WERI-Rb-1 (cell line): Measurements from ENCODE around the gene ZNF683.
A peak's percentile ranks its signal among the peaks of the same experiment; 100 is the strongest.

Experiments
- DNase-seq: peaks from one replicate; pipeline ENCODE4 v3.0.0-alpha.2; 2020
- H3K27ac ChIP-seq: fragments of 250-450 bp; sonication (Bioruptor Pico); 2 replicates; pipeline ENCODE4 v1.5.1; 2020; ENCODE audit warnings: mild to moderate bottlenecking, moderate library complexity
- H3K27me3 ChIP-seq: fragments of 250-450 bp; sonication (Bioruptor Pico); 2 replicates; pipeline ENCODE4 v1.5.1; 2021; ENCODE audit warnings: mild to moderate bottlenecking, low read depth, moderate library complexity; ENCODE audit not compliant: insufficient read depth, severe bottlenecking
- H3K36me3 ChIP-seq: fragments of 250-450 bp; sonication (Bioruptor Pico); 2 replicates; pipeline ENCODE4 v1.5.1; 2020; ENCODE audit warnings: mild to moderate bottlenecking, moderate library complexity
- H3K4me3 ChIP-seq: 2 replicates; pipeline ENCODE4 v1.5.1; 2011; ENCODE audit warnings: low read depth, mild to moderate bottlenecking, control low read depth, low read length
- H3K9me3 ChIP-seq: fragments of 250-450 bp; sonication (Bioruptor Pico); 2 replicates; pipeline ENCODE4 v1.5.1; 2021; ENCODE audit warnings: mild to moderate bottlenecking, moderate library complexity; ENCODE audit not compliant: severe bottlenecking
- CTCF ChIP-seq: IDR thresholded peaks from 2 replicates; pipeline ENCODE4 v1.5.1; 2011; ENCODE audit warnings: low read depth, mild to moderate bottlenecking, control low read depth, inconsistent platforms, low read length

The ZNF683 gene

GRCh38 chr1:26349877-26350244, 22.7 kb downstream of the ZNF683 start:
- H3K4me3 ChIP-seq: no peak overlapping the region

GRCh38 chr1:26349188-26349876, 23.2 kb downstream of the ZNF683 start:
- Histone ChIP-seq H3K27ac (no peak overlapping the region), H3K27me3 (no peaks in the 10 kb centered on the region), H3K9me3 (no peaks in the 10 kb centered on the region), H3K36me3 (no peaks in the 10 kb centered on the region), H3K4me3 (no peak overlapping the region)
- no peak for TF ChIP-seq CTCF
- peak; percentile 72 for DNase-seq

More at GRCh38 chr1:26349877-26350244, 22.7 kb downstream of the ZNF683 start:
- no peaks in the 10 kb centered on the region for H3K9me3 ChIP-seq
- no peaks in the 10 kb centered on the region for H3K36me3 ChIP-seq
- H3K27me3 ChIP-seq: no peaks in the 10 kb centered on the region
- no peak for TF ChIP-seq CTCF
- no peak for DNase-seq
- H3K27ac ChIP-seq: no peak overlapping the region

GRCh38 chr1:26346274-26347033, 26.1 kb downstream of the ZNF683 start:
- no peak overlapping the region for H3K27ac ChIP-seq
- TF ChIP-seq CTCF: no peak
- no peaks in the 10 kb centered on the region for H3K36me3 ChIP-seq
- DNase-seq: no peak
- no peaks in the 10 kb centered on the region for H3K27me3 ChIP-seq
- no peaks in the 10 kb centered on the region for H3K9me3 ChIP-seq
- no peak overlapping the region for H3K4me3 ChIP-seq

GRCh38 chr1:26345718-26346117, 26.8 kb downstream of the ZNF683 start:
- no peaks in the 10 kb centered on the region for H3K9me3 ChIP-seq
- DNase-seq: no peak
- no peaks in the 10 kb centered on the region for H3K27me3 ChIP-seq
- no peak overlapping the region for H3K4me3 ChIP-seq
- no peak overlapping the region for H3K27ac ChIP-seq
- no peaks in the 10 kb centered on the region for H3K36me3 ChIP-seq
- TF ChIP-seq CTCF: no peak

GRCh38 chr1:26344147-26344920, 28.2 kb downstream of the ZNF683 start:
- no peak for TF ChIP-seq CTCF
- Histone ChIP-seq H3K36me3 (no peaks in the 10 kb centered on the region), H3K27me3 (no peaks in the 10 kb centered on the region), H3K4me3 (no peak overlapping the region), H3K27ac (no peak overlapping the region), H3K9me3 (no peaks in the 10 kb centered on the region)
- no peak for DNase-seq
